Measurements from ENCODE around the gene RPL26. TPM values are rescaled to one million over a fixed set of nuclear protein-coding genes. Genes with fewer than 3 reads are reported as not detected.
"Not testable (repeated sequence)": the region's sequence is repeated elsewhere in the genome, so short reads cannot be mapped to it uniquely, and the experiment has no call there.

Gene RPL26
- total RNA-seq, 1 donor from 2014 or later = 4,627 TPM

- no peak overlapping the region for H3K4me3 ChIP-seq (ENCODE audit: low read depth, low read length)
- TF ChIP-seq CTCF (conservative IDR thresholded peaks at IDR 0.05; ENCODE audit: low read depth, low read length) = no peak
Measured at GRCh38 chr17:8377422-8377821, 5.6 kb downstream of the RPL26 start.

DNA sequence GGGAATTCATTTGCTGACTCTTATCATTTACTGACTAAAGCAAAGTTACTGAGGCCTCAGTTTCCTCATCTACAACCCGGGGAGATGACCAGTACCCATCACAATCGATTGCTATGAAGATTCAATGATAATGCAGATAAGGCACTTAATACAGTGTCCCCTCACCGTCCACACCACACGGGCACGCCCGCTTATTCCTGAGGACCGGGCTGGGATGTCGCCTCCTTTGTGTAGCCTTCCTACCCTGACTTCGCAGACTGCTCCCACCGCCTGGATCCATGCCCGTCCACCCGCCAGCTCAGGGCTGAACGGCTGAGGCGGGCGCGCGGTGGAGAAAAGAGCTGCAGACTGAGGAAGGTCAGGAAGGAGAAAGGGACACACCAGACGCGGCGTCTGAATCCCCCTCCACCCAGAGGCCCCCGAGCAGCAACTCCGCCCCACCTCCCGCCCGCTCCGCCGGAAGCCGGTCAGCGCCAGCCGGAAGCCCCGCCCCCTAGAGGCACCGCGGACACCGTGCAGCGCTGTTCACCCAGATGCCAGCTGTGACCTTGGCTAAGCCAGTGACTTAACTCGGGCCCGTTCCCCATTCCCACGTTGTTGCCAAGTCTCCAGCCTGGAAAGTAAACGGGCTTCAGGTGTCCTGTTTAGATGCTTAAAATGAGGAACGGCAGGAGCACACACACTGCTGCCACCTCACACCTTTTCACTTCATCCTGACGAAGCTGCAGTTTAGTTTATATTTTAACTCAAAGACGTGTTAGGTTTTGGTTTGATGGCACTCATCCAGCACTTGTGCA, 6.5 kb downstream of the RPL26 start, which contains the start of gene KRABD2:
KRABD2 (minus strand) TSS at position 434 of the 797 bp plus-strand sequence.
- peak within 1 kb of the TSS; percentile 73 for H3K4me3 ChIP-seq (ENCODE audit: low read depth, low read length)
- peak; percentile 57 for TF ChIP-seq CTCF (conservative IDR thresholded peaks at IDR 0.05; ENCODE audit: low read depth, low read length)
- no peak for DNase-seq (ENCODE audit: low read depth)

More at GRCh38 chr17:8377422-8377821, 5.6 kb downstream of the RPL26 start:
- DNase-seq (ENCODE audit: low read depth) = no peak

DNA sequence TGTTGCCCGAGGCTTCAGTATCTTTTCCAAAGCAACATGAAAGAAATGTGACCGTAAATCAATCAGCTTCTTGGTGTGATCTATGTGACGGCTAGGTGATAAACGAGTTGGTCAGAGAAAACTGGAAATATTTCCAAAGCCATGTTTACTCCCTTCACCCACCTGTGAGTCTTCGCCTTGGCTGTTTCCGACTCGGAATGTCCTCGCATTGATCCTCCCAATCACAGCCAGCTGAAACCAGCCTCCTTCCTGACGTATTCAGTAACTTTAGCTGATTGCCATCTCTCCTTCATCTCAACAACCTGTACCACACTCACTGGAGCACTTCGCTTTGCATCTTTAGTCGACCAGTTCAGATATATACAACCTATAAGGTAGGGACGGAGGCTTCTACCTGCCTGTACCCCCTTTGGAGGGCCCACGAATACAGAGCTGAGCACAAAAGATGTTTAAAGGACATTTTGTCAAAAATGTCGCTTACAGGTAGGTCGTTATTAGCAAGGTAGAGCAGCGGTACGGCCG, 7.2 kb downstream of the RPL26 start:
- TF ChIP-seq CTCF (conservative IDR thresholded peaks at IDR 0.05; ENCODE audit: low read depth, low read length) = no peak
- no peak for DNase-seq (ENCODE audit: low read depth)
- peak overlapping the region; percentile 73 for H3K4me3 ChIP-seq (ENCODE audit: low read depth, low read length)

DNA sequence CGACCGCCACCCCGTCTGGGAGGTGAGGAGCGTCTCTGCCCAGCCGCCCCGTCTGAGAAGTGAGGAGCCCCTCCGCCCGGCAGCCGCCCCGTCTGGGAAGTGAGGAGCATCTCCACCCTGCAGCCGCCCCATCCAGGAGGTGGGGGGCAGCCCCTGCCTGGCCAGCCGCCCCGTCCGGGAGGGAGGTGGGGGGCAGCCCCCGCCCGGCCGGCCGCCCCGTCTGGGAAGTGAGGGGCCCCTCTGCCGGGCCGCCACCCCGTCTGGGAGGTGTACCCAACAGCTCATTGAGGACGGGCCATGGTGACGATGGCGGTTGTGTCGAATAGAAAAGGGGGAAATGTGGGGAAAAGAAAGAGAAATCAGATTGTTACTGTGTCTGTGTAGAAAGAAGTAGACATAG, 9.1 kb downstream of the RPL26 start:
- H3K4me3 ChIP-seq (ENCODE audit: low read depth, low read length); DNase-seq (ENCODE audit: low read depth): not testable (repeated sequence)

- DNase-seq (ENCODE audit: low read depth) = no peak
Measured at GRCh38 chr17:8372422-8372821, 10.6 kb downstream of the RPL26 start.

GRCh38 chr17:8371786-8372185, 11.2 kb downstream of the RPL26 start:
- DNase-seq (ENCODE audit: low read depth) = no peak
- no peak overlapping the region for H3K4me3 ChIP-seq (ENCODE audit: low read depth, low read length)
- TF ChIP-seq CTCF (conservative IDR thresholded peaks at IDR 0.05; ENCODE audit: low read depth, low read length) = no peak

More at GRCh38 chr17:8372422-8372821, 10.6 kb downstream of the RPL26 start:
- no peak for TF ChIP-seq CTCF (conservative IDR thresholded peaks at IDR 0.05; ENCODE audit: low read depth, low read length)
- H3K4me3 ChIP-seq (ENCODE audit: low read depth, low read length) = no peak overlapping the region

GRCh38 chr17:8369944-8370343, 13.0 kb downstream of the RPL26 start:
- TF ChIP-seq CTCF (conservative IDR thresholded peaks at IDR 0.05; ENCODE audit: low read depth, low read length) = no peak
- no peak for DNase-seq (ENCODE audit: low read depth)
- no peak overlapping the region for H3K4me3 ChIP-seq (ENCODE audit: low read depth, low read length)

Data from epithelial cell of proximal tubule (primary cell).